Left ventricle myocardium inferior (tissue), 1 donor: ENCODE data around the gene INPP4B. TPM values are rescaled to one million over a fixed set of nuclear protein-coding genes. Genes with fewer than 3 reads are reported as not detected.
"Not testable (repeated sequence)": the region's sequence is repeated elsewhere in the genome, so short reads cannot be mapped to it uniquely, and the experiment has no call there.

Experiments used
- DNase-seq: peaks from one replicate; pipeline ENCODE4 v3.0.0-alpha.2; 2020
- H3K27ac ChIP-seq: fragments of 200-600 bp; replicated peaks from 2 replicates; pipeline ENCODE4 v1.8.0; 2021
- H3K27me3 ChIP-seq: fragments of 200-600 bp; 2 replicates; pipeline ENCODE4 v1.8.0; 2021; ENCODE audit warnings: low read depth
- H3K36me3 ChIP-seq: fragments of 200-600 bp; 2 replicates; pipeline ENCODE4 v1.8.0; 2021
- H3K4me1 ChIP-seq: fragments of 200-600 bp; 2 replicates; pipeline ENCODE4 v1.8.0; 2021
- H3K4me3 ChIP-seq: fragments of 200-600 bp; 2 replicates; pipeline ENCODE4 v1.8.0; 2021; ENCODE audit warnings: mild to moderate bottlenecking, moderate library complexity
- H3K9me3 ChIP-seq: fragments of 200-600 bp; replicated peaks from 2 replicates; pipeline ENCODE4 v1.8.0; 2021
- intact Hi-C: fragments of 100-400 bp; cut with micrococcal nuclease; formaldehyde crosslinking; loops from one replicate; pipeline ENCODE4 v1.11.0; 2022
- total RNA-seq: library from RNA; stranded (reverse); fragmentation: NEBNext Ultra II Directional; extraction: Animal tissue kit (Norgen Biotek cat#: 25700); gene quantifications from one replicate; pipeline ENCODE4 v1.2.1, GENCODE V29; 2021
- TF ChIP-seq, protein P1 (sequence below): fragments of 200-600 bp; IDR thresholded peaks from 2 replicates; pipeline ENCODE4 v1.8.0; 2021; ENCODE audit warnings: antibody characterized with exemption, mild to moderate bottlenecking, borderline replicate concordance
- donor health status: DM: no; HTN: yes; CAD: no; lungs with severe emphysema.

The INPP4B gene
- total RNA-seq, 1 donor from 2014 or later = 61.1 TPM

DNA sequence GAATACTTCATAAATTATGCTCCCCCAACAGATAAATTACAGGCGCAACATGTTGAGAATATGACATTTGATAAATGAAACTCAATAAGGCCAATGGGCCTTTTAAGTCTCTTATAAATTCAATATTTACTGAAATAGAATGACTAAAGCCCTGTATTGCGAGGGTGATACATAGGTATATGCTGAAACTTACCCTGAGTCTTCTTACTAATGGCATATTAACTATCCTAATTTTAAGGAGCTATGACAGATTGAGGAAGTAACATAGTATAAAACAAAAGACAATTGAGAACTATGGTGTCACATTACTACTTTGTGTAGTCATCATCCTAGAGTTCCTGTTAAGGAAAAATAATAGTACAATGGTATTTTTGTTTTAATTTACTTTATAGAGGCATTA lies 769.1 kb downstream of the INPP4B start:
- Histone ChIP-seq H3K36me3 (no peaks in the 10 kb centered on the region), H3K27me3 (no peaks in the 10 kb centered on the region), H3K4me3 (no peak overlapping the region), H3K9me3 (no peaks in the 10 kb centered on the region), H3K27ac (no peak overlapping the region), H3K4me1 (no peaks in the 10 kb centered on the region)
- DNase-seq = no peak
- intact Hi-C loops = no loop called here
- TF ChIP-seq, protein P1, sequence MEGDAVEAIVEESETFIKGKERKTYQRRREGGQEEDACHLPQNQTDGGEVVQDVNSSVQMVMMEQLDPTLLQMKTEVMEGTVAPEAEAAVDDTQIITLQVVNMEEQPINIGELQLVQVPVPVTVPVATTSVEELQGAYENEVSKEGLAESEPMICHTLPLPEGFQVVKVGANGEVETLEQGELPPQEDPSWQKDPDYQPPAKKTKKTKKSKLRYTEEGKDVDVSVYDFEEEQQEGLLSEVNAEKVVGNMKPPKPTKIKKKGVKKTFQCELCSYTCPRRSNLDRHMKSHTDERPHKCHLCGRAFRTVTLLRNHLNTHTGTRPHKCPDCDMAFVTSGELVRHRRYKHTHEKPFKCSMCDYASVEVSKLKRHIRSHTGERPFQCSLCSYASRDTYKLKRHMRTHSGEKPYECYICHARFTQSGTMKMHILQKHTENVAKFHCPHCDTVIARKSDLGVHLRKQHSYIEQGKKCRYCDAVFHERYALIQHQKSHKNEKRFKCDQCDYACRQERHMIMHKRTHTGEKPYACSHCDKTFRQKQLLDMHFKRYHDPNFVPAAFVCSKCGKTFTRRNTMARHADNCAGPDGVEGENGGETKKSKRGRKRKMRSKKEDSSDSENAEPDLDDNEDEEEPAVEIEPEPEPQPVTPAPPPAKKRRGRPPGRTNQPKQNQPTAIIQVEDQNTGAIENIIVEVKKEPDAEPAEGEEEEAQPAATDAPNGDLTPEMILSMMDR = no peak

DNA sequence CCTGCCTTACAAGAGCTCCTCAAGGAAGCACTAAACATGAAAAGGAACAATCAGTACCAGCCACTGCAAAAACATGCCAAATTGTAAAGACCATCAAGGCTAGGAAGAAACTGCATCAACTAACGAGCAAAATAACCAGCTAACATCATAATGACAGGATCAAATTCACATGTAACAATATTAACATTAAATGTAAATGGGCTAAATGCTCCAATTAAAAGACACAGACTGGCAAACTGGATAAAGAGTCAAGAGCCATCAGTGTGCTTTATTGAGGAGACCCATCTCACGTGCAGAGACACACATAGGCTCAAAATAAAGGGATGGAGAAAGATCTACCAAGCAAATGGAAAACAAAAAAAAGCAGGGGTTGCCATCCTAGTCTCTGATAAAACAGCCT lies 777.8 kb downstream of the INPP4B start:
- peaks cover 36% of the 10 kb centered on the region for H3K9me3 ChIP-seq
- H3K4me1 ChIP-seq, H3K4me3 ChIP-seq, H3K27ac ChIP-seq, intact Hi-C loops, H3K36me3 ChIP-seq, DNase-seq, H3K27me3 ChIP-seq: not testable (repeated sequence)

DNA sequence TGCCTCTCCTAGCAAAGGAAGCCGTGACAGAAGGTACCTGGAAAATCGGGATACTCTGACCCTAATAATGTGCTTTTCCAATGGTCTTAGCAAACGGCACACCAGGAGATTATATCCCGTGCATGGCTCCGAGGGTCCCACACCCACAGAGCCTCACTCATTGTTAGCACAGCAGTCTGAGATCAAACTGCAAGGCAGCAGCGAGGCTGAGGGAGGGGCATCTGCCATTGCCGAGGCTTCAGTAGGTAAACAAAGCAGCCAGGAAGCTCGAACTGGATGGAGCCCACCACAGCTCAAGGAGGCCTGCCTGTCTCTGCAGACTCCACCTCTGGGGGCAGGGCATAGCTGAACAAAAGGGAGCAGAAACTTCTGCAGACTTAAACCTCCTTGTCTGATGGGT lies 779.5 kb downstream of the INPP4B start:
- H3K4me3 ChIP-seq, H3K4me1 ChIP-seq, DNase-seq, H3K27ac ChIP-seq, intact Hi-C loops, H3K27me3 ChIP-seq, H3K36me3 ChIP-seq: not testable (repeated sequence)
- H3K9me3 ChIP-seq = peaks cover 34% of the 10 kb centered on the region

DNA sequence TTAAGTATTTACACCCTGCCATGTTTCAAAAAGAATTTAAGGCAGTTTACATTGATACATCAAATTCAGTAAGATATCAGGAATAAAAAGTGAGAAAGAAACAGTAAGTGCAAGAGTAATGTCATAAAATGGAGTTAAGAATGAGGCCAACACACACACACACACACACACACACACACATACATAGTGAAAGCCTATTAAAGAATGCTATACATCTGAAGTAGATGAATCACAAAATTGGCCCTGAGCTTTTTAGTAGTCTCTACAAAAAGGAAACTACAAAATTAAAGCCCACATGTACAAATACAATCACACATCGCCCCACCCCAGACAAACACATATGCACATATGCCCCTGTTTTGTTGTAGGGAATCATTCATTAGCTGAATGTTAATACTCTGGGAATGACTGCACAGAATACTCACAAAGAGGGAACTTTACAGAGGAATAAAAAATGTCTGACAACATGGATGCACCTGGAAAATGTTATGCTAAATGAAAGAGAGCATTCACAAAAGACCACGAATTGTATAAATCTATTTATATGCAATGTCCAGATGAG lies 780.9 kb downstream of the INPP4B start:
- Histone ChIP-seq H3K4me1 (peaks cover 9% of the 10 kb centered on the region), H3K36me3 (peaks cover 6% of the 10 kb centered on the region), H3K9me3 (peaks cover 28% of the 10 kb centered on the region), H3K27ac (no peak overlapping the region), H3K27me3 (no peaks in the 10 kb centered on the region), H3K4me3 (no peak overlapping the region)
- intact Hi-C loops = no loop called here
- TF ChIP-seq, protein P1 = no peak
- DNase-seq = no peak

DNA sequence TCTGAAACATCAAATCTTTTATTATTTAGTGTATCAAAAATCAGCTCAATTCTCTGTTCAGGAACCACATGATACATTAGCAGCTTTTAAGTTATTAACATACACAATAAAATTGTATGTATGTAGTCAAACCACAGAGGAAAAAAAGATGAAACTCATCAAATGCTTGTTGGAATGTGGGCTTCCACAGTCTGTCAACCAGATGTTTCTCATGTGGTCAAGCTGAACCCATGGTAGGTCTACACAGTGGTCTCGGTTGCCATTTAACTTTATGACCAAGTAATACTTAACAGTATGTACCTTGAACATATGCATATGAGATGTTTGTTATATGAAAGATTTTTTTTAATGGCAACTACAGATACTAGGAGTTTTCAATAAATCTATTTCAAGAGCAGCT lies 781.9 kb downstream of the INPP4B start:
- Histone ChIP-seq H3K4me1 (peaks cover 9% of the 10 kb centered on the region), H3K27me3 (no peaks in the 10 kb centered on the region), H3K27ac (no peak overlapping the region), H3K9me3 (peaks cover 24% of the 10 kb centered on the region), H3K36me3 (peaks cover 6% of the 10 kb centered on the region), H3K4me3 (no peak overlapping the region)
- no peak for DNase-seq
- TF ChIP-seq, protein P1 = no peak
- intact Hi-C loops = no loop called here

DNA sequence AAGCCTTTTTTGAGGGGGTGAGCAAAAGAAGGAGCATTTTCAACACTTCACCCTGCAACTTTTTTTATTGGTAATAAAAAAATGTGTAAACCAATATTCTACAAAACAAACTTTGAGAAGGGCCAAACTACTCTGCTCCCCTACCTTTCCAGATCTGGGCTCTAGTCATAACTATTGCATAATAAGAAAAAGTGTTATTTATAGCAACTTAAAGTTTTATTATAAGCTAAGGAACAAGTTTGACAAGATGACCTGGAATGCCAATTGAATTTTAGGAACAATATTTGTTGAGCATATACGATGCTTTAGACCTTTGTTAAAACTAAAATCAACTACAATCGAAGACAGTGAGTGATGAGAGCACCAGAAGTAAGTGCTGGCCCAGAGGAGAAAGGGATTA lies 800.1 kb downstream of the INPP4B start:
- no peaks in the 10 kb centered on the region for H3K36me3 ChIP-seq
- TF ChIP-seq, protein P1 = no peak
- H3K9me3 ChIP-seq = no peaks in the 10 kb centered on the region
- no peak for DNase-seq
- intact Hi-C loops = no loop called here
- peaks cover 4% of the 10 kb centered on the region for H3K4me1 ChIP-seq
- H3K27ac ChIP-seq = no peak overlapping the region
- H3K27me3 ChIP-seq = no peaks in the 10 kb centered on the region
- no peak overlapping the region for H3K4me3 ChIP-seq

DNA sequence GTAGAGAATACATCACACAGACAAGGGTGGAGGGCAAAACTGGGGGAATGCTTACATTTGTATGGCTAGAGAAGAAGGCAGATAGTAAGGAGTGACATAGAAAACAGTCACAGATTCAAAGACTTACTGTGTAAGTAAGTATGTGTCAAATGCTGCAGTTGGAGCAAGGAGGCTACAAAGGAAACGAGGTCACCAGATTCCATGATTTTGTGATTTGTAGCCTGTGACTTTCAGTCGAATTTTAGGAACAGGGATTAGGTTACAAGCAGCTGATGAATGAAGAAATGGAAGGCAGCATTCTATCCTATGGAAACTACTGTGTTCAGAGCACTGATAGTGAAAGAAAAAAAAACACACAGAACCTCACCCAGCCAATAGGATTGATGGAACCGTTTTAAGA lies 801.8 kb downstream of the INPP4B start:
- intact Hi-C loops = no loop called here
- H3K27me3 ChIP-seq = no peaks in the 10 kb centered on the region
- TF ChIP-seq, protein P1 = no peak
- no peaks in the 10 kb centered on the region for H3K9me3 ChIP-seq
- DNase-seq = no peak
- H3K4me1 ChIP-seq = peaks cover 4% of the 10 kb centered on the region
- no peak overlapping the region for H3K4me3 ChIP-seq
- no peak overlapping the region for H3K27ac ChIP-seq
- H3K36me3 ChIP-seq = no peaks in the 10 kb centered on the region
